GM18526 (cell line): ENCODE measurements around the gene FARP1.

Experiments used
- POLR2A ChIP-seq: IDR thresholded peaks from 3 replicates; pipeline ENCODE4 v1.6.1; 2011; ENCODE audit not compliant: insufficient read length; ENCODE audit errors: extremely low read depth

Gene FARP1

DNA sequence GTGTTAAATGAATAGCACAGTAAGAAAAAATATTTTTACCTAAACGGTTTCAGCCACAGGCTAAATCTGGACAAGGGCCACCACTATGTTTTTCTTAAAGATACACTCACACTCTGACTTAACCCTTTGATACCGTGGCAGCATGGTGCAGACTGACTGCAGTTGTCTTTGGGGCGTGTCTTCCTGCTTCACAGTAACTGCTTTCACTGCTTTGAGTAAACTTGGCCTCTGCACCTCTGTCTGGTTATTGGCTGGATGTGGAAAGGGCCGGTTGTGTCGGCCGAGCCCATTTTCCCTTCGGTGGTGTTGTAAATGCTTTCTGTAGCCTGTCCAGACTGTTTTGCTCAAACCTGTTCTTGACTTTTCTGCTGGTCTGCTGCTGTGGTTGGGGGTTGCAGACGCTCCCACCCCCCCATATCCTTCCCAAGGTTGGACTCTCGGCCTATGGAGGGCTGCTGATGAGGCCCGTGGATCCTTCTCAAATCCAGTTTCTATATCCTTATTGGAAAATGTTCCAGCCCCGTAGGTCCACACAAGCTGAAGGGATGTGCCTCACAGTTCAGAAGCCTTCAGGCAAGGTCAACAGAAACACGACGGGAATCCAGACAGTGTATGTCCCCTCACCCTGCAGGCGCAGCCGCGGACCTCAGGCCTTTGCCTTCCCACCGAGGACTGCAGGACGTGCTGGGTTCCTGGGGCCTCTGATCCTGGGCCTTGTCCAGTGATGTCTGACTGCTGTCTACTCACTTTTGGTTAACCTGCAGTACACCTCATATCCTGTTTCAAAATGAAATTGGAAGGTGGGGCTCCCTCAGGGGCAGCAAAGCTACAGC lies 124.4 kb downstream of the FARP1 start:
- no peak for TF ChIP-seq POLR2A

- no peak for TF ChIP-seq POLR2A
These were observed 126.5 kb downstream of the FARP1 start for GRCh38 chr13:98269386-98269785.

DNA sequence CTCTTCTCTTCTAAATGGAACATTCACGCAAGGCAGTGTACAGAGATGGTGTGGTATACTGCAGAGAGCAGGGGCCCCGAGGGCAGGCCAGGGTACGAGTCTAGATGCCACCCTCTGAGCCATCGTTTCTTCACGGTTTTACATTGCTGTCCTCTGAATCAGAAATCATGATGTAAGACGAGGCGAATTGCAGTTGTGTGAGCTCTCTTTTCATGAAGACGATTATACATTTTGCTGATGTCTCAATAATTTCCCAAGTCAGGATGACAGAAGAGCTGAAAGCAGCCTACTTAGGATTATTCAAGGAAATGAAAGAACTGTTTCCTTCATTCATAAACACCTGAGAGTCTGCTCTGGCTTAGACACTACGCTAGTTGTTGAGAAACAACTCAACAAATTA lies 127.9 kb downstream of the FARP1 start:
- no peak for TF ChIP-seq POLR2A

DNA sequence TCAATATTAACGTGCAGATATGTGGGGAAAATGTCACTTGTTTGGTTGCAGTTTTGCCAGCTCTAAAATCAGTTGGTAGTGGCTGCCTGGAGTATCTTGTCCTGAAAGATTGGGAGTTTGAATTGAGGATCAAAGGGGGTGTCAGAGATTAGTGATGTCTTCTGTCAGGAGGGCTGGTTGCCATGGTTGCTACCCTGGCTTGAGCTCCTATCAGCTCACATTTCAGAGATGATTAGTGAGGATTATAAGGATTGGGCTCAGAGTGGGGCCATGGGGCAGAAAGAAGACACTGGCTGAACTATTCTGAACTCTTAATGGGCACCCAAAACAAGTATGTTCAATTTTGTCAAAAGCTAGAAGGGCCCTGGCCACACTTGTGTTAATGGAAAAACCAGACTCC lies 129.7 kb downstream of the FARP1 start:
- no peak for TF ChIP-seq POLR2A

GRCh38 chr13:98273067-98273823 lies 130.4 kb downstream of the FARP1 start:
- no peak for TF ChIP-seq POLR2A

DNA sequence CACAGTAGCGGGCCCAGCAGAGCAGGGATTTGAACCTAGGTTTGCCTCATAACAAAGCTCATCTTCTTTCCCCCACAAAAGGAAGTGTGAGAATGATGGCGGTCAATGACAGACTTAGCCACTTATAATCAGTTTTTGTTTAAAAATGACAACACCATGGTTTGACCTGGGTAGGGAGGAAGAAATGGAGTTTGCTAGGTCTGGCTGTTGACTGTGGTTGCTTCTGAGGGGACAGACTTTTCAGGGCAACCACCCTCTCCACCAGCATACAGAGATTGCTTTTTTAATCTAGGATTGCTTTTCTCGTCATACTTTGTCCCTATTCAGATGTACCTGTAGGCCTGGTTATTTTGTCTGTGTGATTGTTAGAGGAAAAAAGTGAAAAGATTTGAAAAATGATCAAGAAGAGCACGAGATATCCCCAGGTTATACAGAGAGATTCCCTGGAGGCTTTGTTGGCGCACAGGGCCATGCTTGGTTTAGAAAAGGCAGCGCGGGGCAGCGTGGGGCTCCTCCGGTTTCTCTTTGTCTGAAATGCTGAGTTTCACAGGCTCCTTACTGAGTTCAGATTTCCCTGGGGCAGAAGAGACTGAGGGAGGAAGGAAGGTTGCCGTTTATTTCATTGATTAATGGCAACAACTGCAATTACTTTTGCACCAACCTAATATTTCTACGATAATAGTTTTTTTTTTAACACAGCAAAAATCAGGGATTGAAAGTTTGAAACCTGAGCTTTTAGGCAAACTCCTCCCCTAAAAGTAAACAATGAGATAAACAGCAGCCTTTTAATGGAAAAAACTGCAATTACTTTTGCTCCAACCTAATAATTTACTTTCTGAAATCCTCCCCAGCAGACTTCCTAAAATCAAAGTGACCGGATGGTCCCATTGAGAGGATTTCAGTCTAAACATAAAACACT lies 131.2 kb downstream of the FARP1 start:
- no peak for TF ChIP-seq POLR2A

DNA sequence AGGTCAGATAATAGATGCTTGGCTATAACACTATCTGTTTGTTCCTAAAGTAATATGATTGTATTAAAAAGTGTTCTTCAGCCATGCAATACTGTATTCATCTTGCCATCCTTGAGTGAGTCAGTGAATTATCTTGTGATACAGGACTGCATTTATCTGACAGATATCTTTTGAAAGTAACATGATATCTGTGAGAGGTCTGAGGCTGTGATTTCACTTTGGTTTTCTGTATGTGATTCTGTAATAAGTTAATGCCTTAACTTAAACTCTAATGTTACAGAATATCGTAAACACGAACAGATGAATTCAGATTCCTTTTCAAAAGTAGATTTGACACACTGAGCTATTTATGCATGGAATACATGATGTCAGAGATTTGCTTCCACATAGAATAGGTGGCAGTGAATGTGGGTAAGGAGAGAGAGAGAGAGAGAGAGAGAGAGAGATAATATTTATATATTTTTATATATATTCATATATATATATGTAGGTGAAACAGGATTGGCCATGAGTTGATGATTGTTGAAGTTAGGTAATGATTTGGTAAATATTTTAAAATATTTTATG lies 132.1 kb downstream of the FARP1 start:
- no peak for TF ChIP-seq POLR2A

- no peak for TF ChIP-seq POLR2A
These were observed 132.8 kb downstream of the FARP1 start for GRCh38 chr13:98275681-98276171.

DNA sequence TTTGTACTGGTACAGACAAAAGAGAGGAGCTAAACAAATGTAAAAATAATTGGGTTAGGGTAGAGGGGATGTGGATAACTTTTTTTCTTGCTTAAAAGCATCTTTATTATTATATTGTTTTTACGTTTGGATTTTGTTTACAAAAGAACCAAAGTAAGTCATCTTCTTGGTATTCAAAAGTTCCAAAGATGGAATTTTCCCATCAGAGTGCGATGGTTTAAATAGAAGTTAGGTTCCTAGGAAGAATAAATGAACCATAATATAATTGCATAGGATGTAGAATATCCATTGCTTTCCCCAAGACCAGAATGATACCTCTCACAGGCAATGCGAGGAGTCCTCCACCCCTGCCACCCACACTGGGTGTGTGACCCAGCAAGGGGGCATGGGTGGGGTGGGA lies 133.6 kb downstream of the FARP1 start:
- TF ChIP-seq POLR2A: no peak

DNA sequence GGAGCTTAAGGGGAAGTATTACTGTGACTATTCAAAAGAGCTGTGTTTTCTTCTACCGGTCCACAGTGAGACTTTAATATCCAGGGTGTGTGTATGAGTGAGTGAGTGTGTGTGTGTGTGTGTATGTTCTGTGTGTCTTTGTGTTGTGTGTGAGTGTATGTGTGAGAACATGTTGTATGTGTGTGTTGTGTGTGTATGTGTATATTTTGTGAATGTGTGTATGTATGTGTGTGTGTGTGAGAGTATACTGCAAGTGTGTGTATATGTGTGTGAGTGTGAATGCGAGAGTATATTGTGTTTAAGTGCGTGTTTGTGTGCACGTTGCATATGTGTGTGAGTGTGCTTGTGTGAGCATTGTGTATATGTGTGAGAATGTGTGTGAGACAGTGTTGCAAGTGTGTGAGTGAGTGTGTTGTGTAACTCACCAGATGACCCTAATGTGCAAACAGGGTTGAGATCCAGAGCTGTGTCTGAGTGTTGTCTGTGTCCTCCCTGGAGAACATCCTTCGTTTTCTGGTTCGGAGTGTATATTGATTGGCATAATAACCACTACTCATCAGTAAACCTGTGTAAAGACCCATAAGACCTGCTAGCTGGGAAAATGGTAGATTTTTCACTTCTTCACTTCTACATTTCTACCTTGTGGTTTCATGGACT lies 135.3 kb downstream of the FARP1 start:
- TF ChIP-seq POLR2A: no peak

DNA sequence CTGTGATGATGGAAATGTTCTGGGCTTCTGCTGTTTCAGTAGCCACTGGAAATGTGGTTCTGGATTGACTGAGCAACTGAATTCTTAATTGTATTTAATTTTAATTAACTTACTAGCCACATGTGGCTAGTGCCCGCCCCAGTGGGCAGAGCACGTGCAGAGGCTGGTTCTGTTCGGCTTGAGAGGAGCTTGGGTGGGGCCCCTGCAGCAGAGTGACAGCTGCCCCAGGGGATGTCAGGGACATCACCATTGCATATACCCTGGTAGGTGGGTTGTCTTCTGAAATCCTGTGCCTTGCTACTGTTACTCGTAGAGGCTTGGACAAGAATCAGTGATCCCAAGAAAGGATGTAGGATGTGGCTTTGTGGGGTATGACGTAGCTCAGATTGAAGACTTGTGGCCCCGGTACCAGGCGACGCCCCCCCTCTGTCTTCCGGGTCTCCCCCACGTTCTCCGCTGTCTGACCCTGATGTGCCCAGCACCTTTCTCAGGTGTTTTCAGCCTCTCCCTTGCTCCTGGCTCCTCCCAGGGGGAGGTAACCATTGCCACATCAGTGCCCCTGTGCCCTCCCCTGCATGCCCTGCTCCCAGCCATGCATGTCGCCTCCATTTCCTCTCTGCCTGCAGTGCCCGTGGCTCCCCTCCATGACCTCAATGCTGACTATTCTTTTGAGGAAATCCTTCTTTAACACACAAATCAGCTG lies 136.7 kb downstream of the FARP1 start:
- no peak for TF ChIP-seq POLR2A

DNA sequence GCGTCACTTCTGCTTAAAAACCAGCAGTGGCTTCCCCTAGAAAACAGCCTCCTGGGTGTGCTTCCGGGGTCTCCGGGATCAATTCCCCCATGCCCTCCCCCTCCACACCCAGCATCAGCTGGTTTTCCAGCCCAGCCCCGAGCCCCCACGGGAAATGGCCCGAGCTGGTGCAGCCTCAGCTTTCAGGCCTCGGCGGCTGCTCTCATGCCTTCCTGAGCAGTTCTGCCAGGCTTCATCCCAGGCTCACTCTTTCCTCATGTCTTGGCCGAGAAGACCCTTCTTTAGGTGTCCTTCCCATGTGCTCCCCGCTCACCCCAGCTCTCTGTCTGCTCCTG lies 137.2 kb downstream of the FARP1 start:
- TF ChIP-seq POLR2A: no peak

GRCh38 chr13:98284679-98285078 lies 141.8 kb downstream of the FARP1 start:
- no peak for TF ChIP-seq POLR2A

DNA sequence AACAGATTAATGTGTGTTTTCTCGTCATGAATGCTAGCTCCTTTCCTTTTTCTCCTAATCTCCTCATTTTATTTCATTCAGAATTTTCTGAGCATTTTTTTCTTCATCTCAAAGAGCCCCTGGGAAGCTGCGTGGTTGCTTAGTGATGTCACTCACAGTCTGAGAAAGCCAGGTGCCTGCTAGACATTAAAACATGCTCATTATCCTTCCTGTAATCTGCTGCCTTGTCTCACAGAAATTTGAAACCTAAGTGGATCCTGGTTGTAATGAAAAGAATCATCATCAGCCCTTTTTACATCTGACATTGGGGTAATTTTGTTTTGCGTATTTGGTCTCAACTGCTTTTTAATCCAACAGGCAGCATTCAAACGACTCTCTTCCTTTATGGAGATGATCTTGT lies 142.4 kb downstream of the FARP1 start:
- TF ChIP-seq POLR2A: no peak
